ENCODE measurements around the gene SUMO2. TPM values are rescaled to one million over a fixed set of nuclear protein-coding genes. Genes with fewer than 3 reads are reported as not detected.

The SUMO2 gene
- total and polyA plus RNA-seq, 9 of the 15 experiments (the other 6 are each of a cell fraction or from before 2014, with no cell fraction given) = 157 to 733 (median 419) TPM

- ChIA-PET CTCF (ENCODE audit: low intra/inter-chr PET ratio) (interaction anchor here (0.6 kb wide), 1 partner anchor 261 kb away, joined by 3 read pairs; no protein-coding TSS in a partner anchor), POLR2A (interaction anchor here (0.6 to 2.2 kb wide), 14 partner anchors 8 to 183 kb away, joined by 3 to 17 read pairs (median 5); partner anchors contain the start of genes JPT1 and NUP85)
- Histone ChIP-seq H3K4me2 (ENCODE audit: insufficient read depth, low read length) (peak overlapping the region; percentile 86), H3K27me3 (ENCODE audit: control insufficient read depth in 2 of 2, insufficient read depth in 2 of 2, low read length in 2 of 2) (no peaks in the 10 kb centered on the region), H2AFZ (ENCODE audit: low read depth, low read length) (peak overlapping the region; percentile 70), H3K4me1 (replicated peaks in 1 of 2; ENCODE audit: control insufficient read depth in 2 of 2, insufficient read depth in 2 of 2, low read length in 2 of 2) (peaks cover 19 to 26% of the 10 kb centered on the region in 2 experiments; a peak in 4 of 5 replicates), H3K36me3 (ENCODE audit: control insufficient read depth, insufficient read depth, low read length) (peaks cover 19% of the 10 kb centered on the region), H3K79me2 (ENCODE audit: control insufficient read depth, insufficient read depth, low read length) (peaks cover 44% of the 10 kb centered on the region), H3K27ac (ENCODE audit: extremely low read depth, low read depth, low read length) (peak overlapping the region; percentile 100), H3K9ac (ENCODE audit: insufficient read depth in 1 of 2, low read depth in 2 of 2, low read length in 2 of 2) (peak overlapping the region in 1 of 2 experiments; percentile 99; a peak in 3 of 4 replicates), H4K20me1 (replicated peaks; ENCODE audit: control insufficient read depth, insufficient read depth, low read length) (no peaks in the 10 kb centered on the region), H3K9me1 (ENCODE audit: control insufficient read depth, insufficient read depth, low read length) (no peaks in the 10 kb centered on the region), H3K4me3 (no peak overlapping the region), H3K9me3 (replicated peaks; ENCODE audit: control insufficient read depth, insufficient read depth, low read depth, low read length) (no peaks in the 10 kb centered on the region)
- no TSS peak for BruUV-seq (replicated peaks)
- DNase-seq (ENCODE audit: extremely low read depth in 1 of 4, low spot score in 3 of 4) = peak in 2 of 4 experiments; percentile 22 to 49
- ATAC-seq = peak; percentile 14
- WGBS (ENCODE audit: insufficient coverage, low coverage, missing lambda C conversion rate) = 45% methylated on average over 8 of the region's 9 CpGs
- peak; percentile 35 for FAIRE-seq
- intact Hi-C loops (cut with micrococcal nuclease) (loop anchor here (5.0 kb wide), 1 partner anchor 52 kb away; the partner anchor contains the start of gene NT5C), in situ Hi-C loops (cut with MboI) (no loop called here)
- TF ChIP-seq ZNF764 (CRISPR knock-in tag; IDR thresholded peaks at IDR 0.05; ENCODE audit: low read depth) = no peak
- no peak for TF ChIP-seq POLR2AphosphoS5 (IDR thresholded peaks at IDR 0.05; ENCODE audit: control insufficient read depth, insufficient read depth, low read depth, low read length)
- TF ChIP-seq KLF10 (CRISPR knock-in tag; IDR thresholded peaks at IDR 0.05) = no peak
- peak; percentile 91 for TF ChIP-seq PKNOX1 (IDR thresholded peaks at IDR 0.05)
- TF ChIP-seq MIER1 (IDR thresholded peaks at IDR 0.05; ENCODE audit: low read depth) = no peak
- TF ChIP-seq HDGF (IDR thresholded peaks at IDR 0.05) = 0 out of 2 replicates have a peak, but pooled peaks have one; percentile 68
- no peak for TF ChIP-seq ZBTB33 (CRISPR knock-in tag; IDR thresholded peaks at IDR 0.05)
- no peak for TF ChIP-seq ZNF146 (CRISPR knock-in tag; IDR thresholded peaks at IDR 0.05; ENCODE audit: unreplicated experiment)
- peak; percentile 36; the same call in 1 of the 2 replicates for TF ChIP-seq SMARCA4 (IDR thresholded peaks at IDR 0.05)
- TF ChIP-seq NFATC3 (IDR thresholded peaks at IDR 0.05) = no peak
- TF ChIP-seq NFXL1 (CRISPR knock-in tag; IDR thresholded peaks at IDR 0.05) = no peak
- TF ChIP-seq HMGN3 (IDR thresholded peaks at IDR 0.05; ENCODE audit: borderline replicate concordance, extremely low read depth, insufficient read length, low read depth, low read length) = no peak
- no peak for TF ChIP-seq SMC3 (conservative IDR thresholded peaks at IDR 0.05; ENCODE audit: insufficient read depth, low read depth, low read length)
- TF ChIP-seq ESRRA (IDR thresholded peaks at IDR 0.05; ENCODE audit: borderline replicate concordance, low read depth) = peak; percentile 14; the same call in 1 of the 2 replicates
- TF ChIP-seq ZBTB34 (CRISPR knock-in tag; IDR thresholded peaks at IDR 0.05) = no peak
- TF ChIP-seq NBN (IDR thresholded peaks at IDR 0.05; ENCODE audit: low read depth) = peak; percentile 61; the same call in 1 of the 2 replicates
These were observed 1.5 kb upstream of the SUMO2 start for GRCh38 chr17:75183999-75184884.

Data from K562 (cell line).